Activated CD4-positive, alpha-beta memory T cell treated with anti-CD3 and anti-CD28 coated beads, Interleukin-2, amount 10 ng/mL, durations not matched to agents 7 days and 5 days (primary cell): ENCODE measurements around the gene PPFIBP2. TPM values are rescaled to one million over a fixed set of nuclear protein-coding genes. Genes with fewer than 3 reads are reported as not detected.

Experiments
- CTCF ChIA-PET: fragments of 350-600 bp; sonication (Branson Sonifier 250); formaldehyde crosslinking; loops from one replicate; lab custom pipeline; 2021; ENCODE audit warnings: antibody characterized with exemption, inconsistent platforms; lab: Charles Lee
- POLR2A ChIA-PET: fragments of 350-600 bp; sonication (Branson Sonifier 250); formaldehyde crosslinking; loops from one replicate; lab custom pipeline; 2021; ENCODE audit warnings: antibody characterized with exemption; lab: Charles Lee
- DNase-seq: peaks from one replicate; pipeline ENCODE4 v3.0.0-alpha.2; 2020
- H3K27ac Mint-ChIP-seq: one replicate; pipeline ENCODE4 v1.8.0; 2021; ENCODE audit warnings: mild to moderate bottlenecking, mixed read lengths
- H3K27me3 Mint-ChIP-seq: one replicate; pipeline ENCODE4 v1.8.0; 2021; ENCODE audit warnings: mixed read lengths
- H3K36me3 Mint-ChIP-seq: one replicate; pipeline ENCODE4 v1.8.0; 2021; ENCODE audit warnings: low read depth, mixed read lengths
- H3K4me1 Mint-ChIP-seq: one replicate; pipeline ENCODE4 v1.8.0; 2021; ENCODE audit warnings: mixed read lengths
- H3K4me3 Mint-ChIP-seq: one replicate; pipeline ENCODE4 v1.8.0; 2021; ENCODE audit warnings: mild to moderate bottlenecking, mixed read lengths
- H3K9me3 Mint-ChIP-seq: one replicate; pipeline ENCODE4 v1.8.0; 2021; ENCODE audit warnings: mixed read lengths
- total RNA-seq, 2 experiments: library from RNA; stranded (reverse); gene quantifications; one replicate each; pipeline ENCODE4 v1.2.3, GENCODE V29; 2021

Gene PPFIBP2
- total RNA-seq, 2 experiments from 2014 or later = 21.9 to 24.7 TPM

- DNase-seq = no peak
- ChIA-PET POLR2A (no interaction called here), CTCF (no interaction called here)
- Mint-ChIP-seq H3K4me3 (no peak overlapping the region), H3K9me3 (no peaks in the 10 kb centered on the region), H3K4me1 (peaks cover 10% of the 10 kb centered on the region), H3K36me3 (no peaks in the 10 kb centered on the region), H3K27ac (no peak overlapping the region), H3K27me3 (no peaks in the 10 kb centered on the region)
Observed at GRCh38 chr11:7604331-7604955, 90.6 kb downstream of the PPFIBP2 start.

GRCh38 chr11:7605186-7605943 is 91.6 kb downstream of the PPFIBP2 start:
- POLR2A ChIA-PET = no interaction called here
- CTCF ChIA-PET = no interaction called here
- no peaks in the 10 kb centered on the region for H3K9me3 Mint-ChIP-seq

GRCh38 chr11:7606496-7606895 is 92.7 kb downstream of the PPFIBP2 start:
- no peak overlapping the region for H3K27ac Mint-ChIP-seq
- POLR2A ChIA-PET = no interaction called here
- CTCF ChIA-PET = interaction anchor here (0.7 to 1.2 kb wide), 2 partner anchors 35 to 82 kb away, joined by 3 to 5 read pairs; no protein-coding TSS in a partner anchor
- no peaks in the 10 kb centered on the region for H3K9me3 Mint-ChIP-seq
- no peaks in the 10 kb centered on the region for H3K36me3 Mint-ChIP-seq
- H3K4me3 Mint-ChIP-seq = no peak overlapping the region
- H3K4me1 Mint-ChIP-seq = no peaks in the 10 kb centered on the region
- DNase-seq = no peak
- no peaks in the 10 kb centered on the region for H3K27me3 Mint-ChIP-seq

More at GRCh38 chr11:7605186-7605943, 91.6 kb downstream of the PPFIBP2 start:
- DNase-seq = no peak
- no peak overlapping the region for H3K4me3 Mint-ChIP-seq
- H3K36me3 Mint-ChIP-seq = no peaks in the 10 kb centered on the region
- H3K4me1 Mint-ChIP-seq = peaks cover 5% of the 10 kb centered on the region
- H3K27ac Mint-ChIP-seq = no peak overlapping the region
- H3K27me3 Mint-ChIP-seq = no peaks in the 10 kb centered on the region

GRCh38 chr11:7609015-7609414 is 95.2 kb downstream of the PPFIBP2 start:
- CTCF ChIA-PET = interaction anchor here (1.0 kb wide), 1 partner anchor 96 kb away, joined by 3 read pairs; no protein-coding TSS in a partner anchor
- no peak overlapping the region for H3K27ac Mint-ChIP-seq
- H3K4me1 Mint-ChIP-seq = no peaks in the 10 kb centered on the region
- H3K9me3 Mint-ChIP-seq = no peaks in the 10 kb centered on the region
- H3K36me3 Mint-ChIP-seq = peaks cover 3% of the 10 kb centered on the region
- POLR2A ChIA-PET = no interaction called here
- DNase-seq = no peak
- H3K4me3 Mint-ChIP-seq = no peak overlapping the region
- no peaks in the 10 kb centered on the region for H3K27me3 Mint-ChIP-seq

GRCh38 chr11:7609521-7609920 is 95.7 kb downstream of the PPFIBP2 start:
- Mint-ChIP-seq H3K36me3 (peaks cover 3% of the 10 kb centered on the region), H3K9me3 (no peaks in the 10 kb centered on the region)

GRCh38 chr11:7610393-7610792 is 96.6 kb downstream of the PPFIBP2 start:
- Mint-ChIP-seq H3K4me1 (no peaks in the 10 kb centered on the region), H3K36me3 (peaks cover 3% of the 10 kb centered on the region), H3K27ac (no peak overlapping the region), H3K4me3 (no peak overlapping the region), H3K9me3 (no peaks in the 10 kb centered on the region), H3K27me3 (no peaks in the 10 kb centered on the region)
- ChIA-PET CTCF (interaction anchor here (1.5 kb wide), 1 partner anchor 9 kb away, joined by 3 read pairs; no protein-coding TSS in a partner anchor), POLR2A (no interaction called here)
- DNase-seq = no peak

More at GRCh38 chr11:7609521-7609920, 95.7 kb downstream of the PPFIBP2 start:
- no peak for DNase-seq
- no peaks in the 10 kb centered on the region for H3K4me1 Mint-ChIP-seq
- H3K27ac Mint-ChIP-seq = no peak overlapping the region
- ChIA-PET POLR2A (no interaction called here), CTCF (interaction anchor here (0.5 kb wide), 1 partner anchor 1529 kb away, joined by 3 read pairs; no protein-coding TSS in a partner anchor)
- H3K4me3 Mint-ChIP-seq = no peak overlapping the region
- no peaks in the 10 kb centered on the region for H3K27me3 Mint-ChIP-seq

GRCh38 chr11:7611411-7611810 is 97.6 kb downstream of the PPFIBP2 start:
- H3K4me1 Mint-ChIP-seq = no peaks in the 10 kb centered on the region
- no peaks in the 10 kb centered on the region for H3K27me3 Mint-ChIP-seq
- H3K4me3 Mint-ChIP-seq = no peak overlapping the region
- peaks cover 3% of the 10 kb centered on the region for H3K36me3 Mint-ChIP-seq
- H3K27ac Mint-ChIP-seq = no peak overlapping the region
- CTCF ChIA-PET = interaction anchor here (1.4 to 1.5 kb wide), 2 partner anchors 8 to 40 kb away, joined by 3 to 4 read pairs; no protein-coding TSS in a partner anchor
- no peaks in the 10 kb centered on the region for H3K9me3 Mint-ChIP-seq
- DNase-seq = no peak
- POLR2A ChIA-PET = no interaction called here

- Mint-ChIP-seq H3K4me1 (no peaks in the 10 kb centered on the region), H3K27me3 (no peaks in the 10 kb centered on the region), H3K4me3 (no peak overlapping the region), H3K36me3 (peaks cover 3% of the 10 kb centered on the region), H3K9me3 (no peaks in the 10 kb centered on the region), H3K27ac (no peak overlapping the region)
- ChIA-PET CTCF (interaction anchor here (1.4 kb wide), 1 partner anchor 41 kb away, joined by 4 read pairs; no protein-coding TSS in a partner anchor), POLR2A (no interaction called here)
- no peak for DNase-seq
Observed at GRCh38 chr11:7612056-7612660, 98.4 kb downstream of the PPFIBP2 start.

GRCh38 chr11:7612661-7613393 is 99.0 kb downstream of the PPFIBP2 start:
- CTCF ChIA-PET = no interaction called here
- no peak overlapping the region for H3K4me3 Mint-ChIP-seq
- no peak for DNase-seq

GRCh38 chr11:7613394-7613720 is 99.6 kb downstream of the PPFIBP2 start:
- CTCF ChIA-PET = no interaction called here
- H3K4me1 Mint-ChIP-seq = no peaks in the 10 kb centered on the region
- POLR2A ChIA-PET = no interaction called here
- no peak for DNase-seq
- H3K27ac Mint-ChIP-seq = no peak overlapping the region
- H3K4me3 Mint-ChIP-seq = no peak overlapping the region
- no peaks in the 10 kb centered on the region for H3K9me3 Mint-ChIP-seq
- H3K36me3 Mint-ChIP-seq = peaks cover 3% of the 10 kb centered on the region
- H3K27me3 Mint-ChIP-seq = no peaks in the 10 kb centered on the region

More at GRCh38 chr11:7612661-7613393, 99.0 kb downstream of the PPFIBP2 start:
- Mint-ChIP-seq H3K27ac (no peak overlapping the region), H3K36me3 (peaks cover 3% of the 10 kb centered on the region), H3K9me3 (no peaks in the 10 kb centered on the region), H3K4me1 (no peaks in the 10 kb centered on the region), H3K27me3 (no peaks in the 10 kb centered on the region)
- POLR2A ChIA-PET = no interaction called here

- ChIA-PET CTCF (no interaction called here), POLR2A (no interaction called here)
- no peak overlapping the region for H3K27ac Mint-ChIP-seq
- H3K27me3 Mint-ChIP-seq = no peaks in the 10 kb centered on the region
- peaks cover 3% of the 10 kb centered on the region for H3K36me3 Mint-ChIP-seq
- H3K4me3 Mint-ChIP-seq = no peak overlapping the region
- no peak for DNase-seq
- H3K4me1 Mint-ChIP-seq = no peaks in the 10 kb centered on the region
- no peaks in the 10 kb centered on the region for H3K9me3 Mint-ChIP-seq
Observed at GRCh38 chr11:7614656-7615055, 100.9 kb downstream of the PPFIBP2 start.

GRCh38 chr11:7617032-7617431 is 103.2 kb downstream of the PPFIBP2 start:
- H3K36me3 Mint-ChIP-seq = no peaks in the 10 kb centered on the region
- CTCF ChIA-PET = no interaction called here
- POLR2A ChIA-PET = no interaction called here
- H3K4me3 Mint-ChIP-seq = no peak overlapping the region
- DNase-seq = no peak
- no peaks in the 10 kb centered on the region for H3K9me3 Mint-ChIP-seq
- H3K4me1 Mint-ChIP-seq = no peaks in the 10 kb centered on the region
- H3K27ac Mint-ChIP-seq = no peak overlapping the region
- no peaks in the 10 kb centered on the region for H3K27me3 Mint-ChIP-seq
